GM19239 (cell line): Measurements from ENCODE around the gene TREML2.

Experiments used
- DNase-seq: peaks from one replicate; pipeline ENCODE4 v3.0.0; 2011; ENCODE audit warnings: low spot score; ENCODE audit not compliant: insufficient read length
- FAIRE-seq: peaks from 2 replicates; lab custom pipeline; 2011; peaks lifted over from hg19 to GRCh38; lab: Jason Lieb, UNC

TREML2 gene

DNA sequence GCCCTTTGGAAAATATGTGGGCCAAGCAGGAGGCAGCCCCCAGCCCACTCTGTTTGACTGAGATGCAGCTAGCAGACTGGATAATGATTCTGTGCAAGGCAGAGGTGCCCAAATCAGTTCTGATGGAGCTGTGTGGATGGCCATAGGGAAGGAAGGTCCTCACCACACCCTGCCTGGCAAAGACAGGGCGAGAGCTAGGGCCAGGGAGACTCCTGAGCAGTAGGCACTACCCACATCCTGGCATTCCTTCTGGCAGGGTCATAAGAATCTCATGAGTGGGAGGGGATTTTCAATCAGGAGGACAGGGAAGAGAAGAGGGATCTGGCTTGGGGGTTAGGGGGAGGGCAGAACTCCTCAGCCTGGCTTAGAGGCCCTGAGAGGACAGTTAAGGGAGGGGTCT lies 19.4 kb downstream of the TREML2 start:
- FAIRE-seq (no peak), DNase-seq (no peak)

DNA sequence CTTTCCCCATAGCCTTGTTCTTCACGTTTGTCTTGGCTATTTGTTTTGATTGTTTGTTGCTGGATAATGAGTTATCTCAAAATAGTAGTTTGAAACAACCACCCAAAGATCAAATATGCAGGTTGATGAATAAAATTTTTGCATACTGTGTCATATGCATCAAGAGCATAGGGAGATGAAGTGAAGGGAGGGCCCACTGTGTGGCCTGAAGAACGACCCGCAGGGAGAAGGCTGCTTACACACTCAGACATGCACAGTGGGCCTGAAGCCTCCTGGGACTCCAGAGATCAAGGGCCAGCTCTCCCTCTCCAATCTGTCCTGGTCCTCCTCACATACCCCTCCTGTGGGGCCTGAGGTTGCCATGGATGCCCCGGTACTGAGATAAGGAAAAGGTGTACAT lies 21.8 kb downstream of the TREML2 start:
- no peak for FAIRE-seq
- no peak for DNase-seq

DNA sequence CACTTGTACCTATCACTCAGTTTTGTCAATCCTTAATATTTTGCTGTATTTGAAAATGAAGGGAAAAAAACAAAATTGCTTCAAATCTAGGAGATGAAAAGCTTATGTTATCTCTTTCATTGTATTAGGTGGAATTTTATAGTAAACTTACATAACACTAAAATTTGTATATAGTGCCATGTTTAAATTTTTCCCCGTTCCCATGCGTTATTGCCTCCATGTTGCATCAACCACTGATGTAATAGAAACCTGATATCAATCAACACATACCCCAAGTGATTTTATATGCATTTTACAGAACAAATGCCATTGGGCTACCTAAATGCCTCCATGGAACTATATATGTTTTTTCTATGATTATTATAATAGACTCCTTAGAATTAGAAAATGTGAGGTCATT lies 23.3 kb downstream of the TREML2 start:
- FAIRE-seq, result no peak
- no peak for DNase-seq

DNA sequence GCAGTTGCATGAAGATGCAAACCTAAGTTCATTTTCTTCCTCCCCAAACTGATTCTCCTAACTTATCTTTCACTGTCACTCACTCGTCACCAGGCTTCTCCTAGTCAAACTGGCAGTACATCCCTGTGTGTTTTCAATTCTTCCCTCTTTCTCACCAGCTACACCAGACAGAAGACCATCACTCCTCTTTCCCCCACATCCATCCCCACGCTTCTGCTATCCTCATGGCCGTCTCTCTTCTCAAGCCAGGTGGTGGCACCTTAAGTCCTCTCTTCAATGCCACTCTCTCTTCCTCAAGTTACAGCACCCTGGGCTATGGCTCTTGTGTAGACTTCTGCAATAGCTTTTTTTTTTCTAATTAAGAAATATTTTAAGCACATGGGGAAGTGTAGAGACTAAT lies 23.7 kb downstream of the TREML2 start:
- DNase-seq, result no peak
- no peak for FAIRE-seq

DNA sequence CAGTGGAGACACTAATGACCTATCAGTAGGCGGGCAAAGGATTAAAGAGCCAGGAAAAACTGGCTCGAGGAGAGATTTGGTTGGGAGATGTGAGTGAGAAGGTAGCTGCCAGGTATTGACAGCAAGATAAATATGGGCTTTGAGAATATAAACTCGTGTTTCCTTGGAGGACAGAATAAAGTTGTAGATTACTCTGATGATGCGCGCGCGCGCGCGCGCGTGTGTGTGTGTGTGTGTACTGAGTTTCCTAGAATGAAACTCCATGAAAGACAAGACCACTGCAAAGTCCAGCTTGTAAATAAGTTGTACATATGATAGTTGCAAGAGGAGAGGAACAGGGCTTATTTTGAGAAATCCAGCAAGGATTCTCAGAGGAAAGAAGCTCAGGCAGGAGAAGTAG lies 24.8 kb downstream of the TREML2 start:
- DNase-seq (no peak), FAIRE-seq (no peak)

DNA sequence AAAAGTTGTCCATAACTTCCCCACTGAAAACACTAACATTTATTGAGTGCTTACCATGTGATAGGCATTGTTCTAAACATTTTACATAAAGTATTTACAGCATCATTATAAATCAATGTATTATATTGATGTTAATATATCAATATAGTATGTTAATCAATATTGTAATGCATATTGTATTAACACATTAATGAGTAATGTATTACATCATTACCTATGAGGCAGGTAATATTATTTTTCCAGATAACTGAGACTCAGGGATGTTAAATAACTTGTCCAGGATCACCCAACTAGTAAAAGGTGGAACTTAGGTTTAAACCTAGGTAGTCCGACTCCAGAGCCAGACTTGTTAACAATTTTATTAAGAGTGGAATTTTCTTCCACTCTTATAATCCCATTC lies 25.9 kb downstream of the TREML2 start:
- no peak for DNase-seq
- FAIRE-seq, result no peak

DNA sequence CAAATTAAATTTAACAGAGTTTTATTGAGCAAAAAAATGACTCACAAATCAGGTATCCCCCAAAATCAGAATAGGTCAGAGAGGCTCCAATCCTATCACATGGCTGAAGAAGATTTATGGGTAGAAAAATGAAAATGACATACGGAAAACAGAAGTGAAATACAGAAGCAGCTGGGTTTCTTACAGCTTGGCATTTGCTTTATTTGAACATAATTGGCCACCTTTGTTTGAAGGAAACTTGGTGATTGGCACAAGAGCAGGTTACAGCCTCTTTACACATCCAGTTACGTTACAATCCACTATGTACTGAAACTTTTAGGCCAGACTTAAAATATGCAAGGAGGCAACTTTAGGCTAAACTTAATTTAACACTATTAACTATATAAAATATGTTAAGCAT lies 26.3 kb downstream of the TREML2 start:
- DNase-seq (no peak), FAIRE-seq (no peak)

DNA sequence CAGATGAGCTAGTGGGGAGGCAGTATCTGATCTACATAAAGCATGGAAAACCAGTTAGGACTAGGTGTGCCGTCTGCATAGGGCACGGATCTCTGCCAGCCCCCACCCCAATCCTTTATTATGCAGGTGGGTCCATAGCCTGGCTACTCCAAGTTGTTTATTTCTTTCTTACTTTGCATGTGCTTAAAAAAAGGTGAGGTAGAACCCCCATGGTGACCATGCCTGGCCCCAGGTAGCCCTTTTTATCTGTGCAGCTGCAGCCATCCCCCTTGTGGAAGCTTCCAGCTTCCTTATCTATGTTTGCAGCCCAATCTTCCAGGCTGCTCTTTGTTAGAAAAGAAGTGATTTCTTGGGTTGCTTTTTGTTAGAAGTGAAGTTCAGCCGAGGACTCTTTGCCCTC lies 29.0 kb downstream of the TREML2 start:
- DNase-seq (no peak), FAIRE-seq (no peak)

DNA sequence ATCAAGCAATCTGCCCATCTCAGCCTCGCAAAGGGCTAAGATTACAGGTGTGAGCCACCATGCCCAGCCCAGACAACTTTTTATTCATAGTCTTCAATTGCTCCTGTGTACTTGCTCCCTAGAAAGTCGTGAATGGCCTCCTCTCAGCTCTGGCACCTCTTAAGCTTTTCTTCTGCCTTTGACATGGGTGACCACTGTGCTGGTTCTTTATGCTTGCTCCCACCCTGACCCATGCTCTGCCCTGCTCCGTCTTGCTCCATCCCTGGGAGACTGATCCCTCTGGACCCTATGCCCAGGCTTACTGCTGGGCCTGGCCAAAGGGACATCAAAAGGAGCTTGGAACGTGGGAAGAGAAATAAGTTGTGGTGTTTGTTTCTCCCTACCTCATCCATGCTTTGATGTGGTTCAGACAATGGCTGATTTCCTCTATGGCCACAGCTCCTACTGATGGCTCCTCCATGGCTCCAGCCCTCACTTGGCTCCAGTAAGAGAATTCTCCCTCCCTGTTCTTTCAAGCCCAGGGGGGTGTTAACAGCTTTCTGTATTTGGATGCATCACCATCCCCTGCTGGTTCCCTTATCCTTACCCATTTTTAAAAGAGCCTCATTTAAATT lies 30.3 kb downstream of the TREML2 start:
- FAIRE-seq (no peak), DNase-seq (no peak)

DNA sequence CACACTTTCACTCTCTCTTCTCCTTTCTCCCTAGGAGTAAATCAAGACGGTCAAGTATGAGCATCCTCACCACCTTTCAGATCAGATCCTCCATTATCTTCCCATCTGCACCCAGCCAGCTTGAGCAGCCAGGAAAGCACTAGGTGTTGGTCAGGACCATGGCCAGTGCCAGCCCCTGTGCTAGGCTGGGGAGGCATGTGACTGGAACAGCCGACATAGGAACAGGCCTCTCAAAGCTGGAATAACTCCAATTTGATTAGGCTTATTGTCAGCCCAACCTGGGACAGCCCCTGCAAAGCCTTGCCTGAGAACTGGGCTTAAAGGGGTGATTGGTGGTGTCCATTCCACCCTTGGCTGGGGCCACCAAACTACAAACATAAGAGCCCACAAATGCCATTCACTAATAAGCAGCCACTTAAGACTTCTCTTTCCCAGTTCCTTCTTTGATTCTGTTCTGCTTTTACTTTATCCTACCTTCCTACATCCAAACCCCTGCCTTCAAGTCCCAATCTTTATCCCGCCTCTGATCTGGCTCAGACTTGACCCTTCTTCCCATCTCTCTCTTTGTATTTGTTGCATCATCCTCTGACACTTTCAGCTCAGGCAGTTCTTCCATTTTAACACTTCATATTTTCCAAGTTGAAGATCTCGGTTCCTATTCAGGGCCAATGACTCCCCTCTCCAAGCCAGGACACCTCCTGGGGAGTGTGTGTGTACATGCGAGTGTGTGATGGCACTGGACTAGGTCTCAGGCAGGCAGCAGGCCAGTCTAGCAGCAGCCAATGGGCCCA lies 33.6 kb downstream of the TREML2 start:
- DNase-seq, result no peak
- FAIRE-seq, result no peak

DNA sequence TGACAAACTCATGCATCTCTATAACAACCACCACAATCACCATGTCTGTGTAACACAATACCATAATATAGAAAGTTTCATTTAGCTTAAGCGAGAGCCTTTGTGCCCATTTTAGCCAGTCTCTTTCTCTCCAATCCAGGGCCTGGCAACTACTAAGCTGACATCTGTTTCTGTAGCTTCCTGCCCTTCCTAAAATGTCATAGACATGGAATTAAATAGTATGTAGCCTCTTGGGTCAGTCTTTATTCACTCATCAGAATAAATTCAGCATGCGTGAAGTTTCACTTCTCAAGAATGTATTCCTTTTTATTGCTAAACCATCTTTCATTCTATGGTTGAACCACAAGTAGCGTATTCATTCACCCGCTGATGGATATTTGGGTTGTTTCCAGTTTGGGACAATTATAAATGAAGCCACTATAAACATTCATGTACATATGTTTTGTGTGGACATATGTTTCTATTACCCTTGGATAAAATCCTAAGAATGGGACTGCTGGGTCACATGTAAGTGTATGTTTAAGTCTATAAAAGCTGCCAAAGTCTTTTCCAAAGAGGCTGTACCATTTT lies 36.3 kb downstream of the TREML2 start:
- DNase-seq, result no peak
- FAIRE-seq, result no peak

DNA sequence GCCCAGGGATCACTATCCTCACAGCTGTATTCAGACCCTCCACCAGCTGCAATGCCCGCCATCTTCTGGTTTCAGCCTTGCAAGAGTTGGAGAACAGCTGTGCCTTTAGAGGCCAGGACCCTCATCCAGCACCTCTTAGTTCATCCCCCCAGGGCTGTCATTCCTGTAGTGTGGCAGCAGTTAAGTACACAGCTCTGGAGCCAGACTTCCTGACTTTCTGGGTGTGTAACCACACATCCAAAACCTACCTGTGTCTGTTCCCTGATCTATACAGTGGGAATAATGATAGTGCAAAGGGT lies 37.6 kb downstream of the TREML2 start:
- FAIRE-seq, result no peak

DNA sequence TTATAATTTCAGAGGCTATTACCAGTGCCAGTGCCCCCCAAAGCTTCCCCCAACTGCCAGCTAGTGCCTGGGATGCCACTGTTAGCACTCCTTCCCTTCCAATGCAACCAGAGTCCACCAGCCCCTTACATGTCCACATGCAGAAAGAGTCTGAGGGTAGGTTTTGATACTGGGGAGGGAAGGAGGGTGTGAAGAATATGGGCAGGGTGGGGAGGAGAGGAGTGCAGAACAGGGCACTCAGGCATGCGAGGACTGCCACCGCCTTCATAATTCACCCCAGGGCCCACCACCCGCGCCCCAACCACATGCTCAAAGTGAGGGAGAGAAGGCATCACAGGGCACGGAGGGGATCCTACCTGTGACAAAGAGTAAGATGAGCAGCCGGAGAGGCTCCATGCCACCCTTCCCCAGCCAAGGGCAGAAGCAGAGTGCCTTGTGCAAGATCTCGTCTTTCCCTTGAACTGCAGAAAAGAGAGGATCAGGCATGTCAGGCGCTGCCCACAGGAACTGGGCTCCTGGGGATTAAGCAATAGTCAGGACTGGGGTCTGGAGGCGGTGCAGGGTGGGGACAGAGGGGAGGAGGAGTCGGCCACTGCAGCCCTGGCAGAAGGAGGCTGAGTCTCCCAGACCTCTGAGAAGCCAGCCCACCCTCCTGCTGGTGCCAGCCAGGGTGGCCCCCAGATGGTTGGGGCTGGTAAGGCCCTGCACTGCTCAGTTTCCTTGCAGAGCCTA lies 38.1 kb downstream of the TREML2 start, which contains the start of gene TREM2:
TREM2 (minus strand) TSS at position 430 of the 732 bp plus-strand sequence; CDS start at position 396, 34 bp downstream.
- FAIRE-seq, result no peak
- DNase-seq, result no peak

More for the DNA sequence above, 37.6 kb downstream of the TREML2 start:
- DNase-seq, result no peak

DNA sequence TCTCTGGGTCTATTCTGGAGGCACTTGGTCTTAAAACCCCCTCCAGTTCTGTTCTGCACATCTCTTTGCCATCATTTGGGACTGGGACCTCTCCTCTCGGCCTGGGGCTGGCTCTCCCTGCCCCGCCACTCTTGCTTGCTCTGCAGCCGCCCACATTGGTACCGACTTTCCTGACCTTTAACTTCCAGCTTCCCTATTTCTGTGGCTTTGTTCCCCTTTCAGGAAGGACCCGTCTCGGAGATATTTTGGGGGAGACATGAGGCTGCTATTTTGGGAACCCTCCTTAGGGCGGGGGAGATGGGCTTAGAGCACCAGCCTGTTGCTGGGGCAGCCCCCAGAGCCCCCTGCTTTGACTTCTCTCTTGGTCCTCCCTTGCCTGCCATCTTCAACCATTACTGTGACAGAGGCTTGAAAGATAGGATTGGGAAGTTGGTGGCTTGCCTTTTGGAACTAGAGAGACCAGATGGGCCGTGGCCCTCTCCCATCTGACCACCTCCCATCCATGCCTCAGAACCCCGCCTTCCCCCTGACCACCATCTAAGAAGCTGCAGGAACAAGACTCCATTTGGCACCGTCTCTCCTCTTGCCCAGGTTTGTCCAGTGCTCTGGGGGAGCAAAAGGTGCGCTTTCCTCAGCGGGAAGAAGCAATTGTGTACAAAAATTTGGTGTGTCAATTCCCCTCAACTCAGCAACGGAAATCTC lies 38.9 kb downstream of the TREML2 start:
- FAIRE-seq (no peak), DNase-seq (no peak)

DNA sequence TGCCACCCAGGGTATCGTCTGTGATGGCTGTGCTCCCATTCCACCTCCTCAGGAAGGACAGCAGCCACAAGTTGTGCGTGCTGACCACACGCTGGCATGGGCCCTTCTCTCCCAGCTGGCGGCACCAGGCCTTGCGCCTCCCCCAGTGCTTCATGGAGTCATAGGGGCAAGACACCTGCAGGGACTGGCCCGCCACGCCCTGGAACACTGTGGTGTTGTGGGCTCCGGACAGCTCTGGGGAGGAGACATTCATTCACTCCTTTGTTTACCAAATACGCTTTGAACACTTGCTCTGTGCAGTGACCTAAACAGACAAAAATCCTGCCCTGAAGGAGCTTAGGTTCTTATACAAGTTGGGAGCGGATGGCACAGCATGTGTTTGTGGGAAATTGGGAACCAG lies 39.6 kb downstream of the TREML2 start:
- no peak for FAIRE-seq
- no peak for DNase-seq

DNA sequence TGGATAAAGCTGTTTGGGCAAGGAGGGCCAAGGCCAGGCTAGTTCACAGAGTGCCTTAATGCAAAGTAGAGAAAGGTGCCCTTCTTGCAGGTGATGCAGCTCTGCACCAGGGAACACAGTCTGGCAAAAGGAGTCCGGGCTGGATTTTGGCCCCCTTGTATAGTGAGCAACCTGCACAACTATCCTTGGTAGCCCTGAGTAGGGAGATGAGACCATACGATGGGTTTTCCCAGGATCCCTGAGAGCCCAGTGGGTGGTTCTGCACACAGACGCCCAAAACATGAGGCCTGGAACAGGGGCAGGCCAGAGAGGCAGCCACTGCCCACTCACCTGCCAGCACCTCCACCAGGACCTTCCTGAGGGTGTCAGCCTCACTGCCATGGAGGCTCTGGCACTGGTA lies 40.0 kb downstream of the TREML2 start:
- DNase-seq, result no peak
- no peak for FAIRE-seq

DNA sequence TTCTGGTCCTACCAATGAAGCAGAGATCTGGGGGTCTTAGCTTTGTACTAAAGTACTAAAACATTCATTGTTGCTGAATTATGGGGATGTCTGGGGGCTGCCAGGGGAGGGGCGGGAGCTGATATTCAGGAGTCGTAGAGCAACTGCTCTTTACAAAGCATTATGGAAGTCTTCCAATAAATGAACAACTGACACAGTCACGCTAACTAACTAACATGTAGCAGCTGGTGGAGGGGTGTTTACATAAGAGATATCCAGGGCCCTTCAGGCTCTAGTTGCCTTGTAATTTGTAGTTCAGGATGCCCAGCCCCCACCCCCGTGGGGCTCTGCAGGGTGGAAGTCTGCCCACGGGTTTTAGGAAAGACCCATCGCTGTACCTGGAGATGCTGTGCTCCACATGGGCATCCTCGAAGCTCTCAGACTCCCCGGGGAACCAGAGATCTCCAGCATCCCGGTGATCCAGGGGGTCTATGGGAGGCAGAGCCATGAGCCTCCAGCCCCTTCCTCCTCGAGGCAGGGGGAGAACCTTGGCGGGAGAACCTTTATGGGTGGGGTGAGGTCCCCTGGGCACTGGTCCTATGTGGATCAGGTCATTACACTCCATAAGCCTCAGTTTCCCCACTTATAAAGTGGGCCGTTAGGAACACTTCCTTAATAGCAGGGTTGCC lies 41.4 kb downstream of the TREML2 start:
- no peak for DNase-seq
- FAIRE-seq, result no peak

DNA sequence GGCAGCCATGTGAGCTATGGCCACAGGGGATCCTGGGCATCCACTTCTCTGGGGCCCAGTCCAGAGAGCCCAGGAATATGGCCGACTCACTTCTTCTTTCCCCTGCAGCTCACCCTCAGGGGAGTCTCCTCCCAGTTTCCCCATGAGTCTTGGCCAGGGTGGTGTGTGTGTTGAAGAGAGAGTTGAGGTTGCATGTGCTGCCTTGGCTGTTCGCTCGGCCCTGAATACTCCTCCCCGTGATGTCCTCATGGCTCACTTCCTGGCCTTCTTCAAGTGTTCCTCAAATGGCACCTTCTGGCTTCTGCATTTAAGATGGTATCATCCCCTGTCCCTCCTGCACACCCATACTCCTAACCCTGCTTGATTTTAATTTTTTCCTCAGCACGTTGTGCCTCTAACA lies 43.6 kb downstream of the TREML2 start:
- FAIRE-seq, result no peak
- no peak for DNase-seq

DNA sequence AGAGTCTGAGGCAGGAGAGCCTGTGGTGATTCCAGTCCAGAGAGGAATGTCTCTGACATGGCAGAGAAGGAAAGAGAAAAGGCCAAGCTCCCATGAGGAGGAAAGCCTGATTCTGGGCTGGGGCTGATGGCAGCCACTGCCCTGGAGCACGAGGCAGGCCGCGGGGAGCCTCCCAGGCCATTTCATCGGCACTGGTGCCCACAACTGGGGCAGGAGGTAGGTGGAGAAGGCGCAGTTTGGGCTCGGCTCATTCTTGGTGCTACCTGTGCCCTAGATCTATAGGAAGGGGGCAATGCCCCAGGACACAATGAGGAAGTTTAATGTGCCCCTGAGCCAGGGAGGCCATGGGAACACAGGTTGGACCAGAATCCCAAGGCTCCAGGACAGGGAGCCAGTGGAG lies 44.2 kb downstream of the TREML2 start:
- DNase-seq (no peak), FAIRE-seq (no peak)

DNA sequence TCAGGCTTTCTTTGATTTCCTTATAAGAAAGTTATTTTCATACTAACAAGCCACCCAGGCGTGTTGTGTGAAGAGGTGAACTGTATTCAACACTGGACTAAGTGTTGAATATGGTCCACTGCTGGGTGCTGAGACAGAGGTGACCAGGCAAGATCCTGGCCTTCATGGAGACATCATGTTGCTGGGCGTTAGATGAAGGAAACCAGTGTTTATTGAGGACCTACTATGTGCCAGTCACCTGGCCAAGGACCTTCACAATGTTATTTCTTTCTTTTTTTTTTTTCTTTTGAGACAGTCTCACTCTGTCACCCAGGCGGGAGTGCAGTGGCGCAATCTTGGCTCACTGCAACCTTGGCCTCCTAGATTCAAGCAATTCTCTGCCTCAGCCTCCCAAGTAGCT lies 44.9 kb downstream of the TREML2 start:
- FAIRE-seq (no peak), DNase-seq (no peak)
